ENCODE measurements around the gene ANAPC15.

- TF ChIP-seq EZH2phosphoT487 (IDR thresholded peaks at IDR 0.05; ENCODE audit: low read length) (no peak), CTCF (IDR thresholded peaks at IDR 0.05; ENCODE audit: low read length) (no peak), EZH2 (optimal IDR thresholded peaks at IDR 0.05; ENCODE audit: low read depth, low read length) (no peak)
These were observed 16.9 kb upstream of the ANAPC15 start for GRCh38 chr11:72129381-72129780.
